Measurements from ENCODE around the gene CHM. TPM values are rescaled to one million over a fixed set of nuclear protein-coding genes. Genes with fewer than 3 reads are reported as not detected.

Gene CHM
- total and polyA plus RNA-seq, 2 of the 8 experiments (the other 6 are each of a cell fraction or from before 2014, with no cell fraction given): 8.6 to 15.5 TPM

DNA sequence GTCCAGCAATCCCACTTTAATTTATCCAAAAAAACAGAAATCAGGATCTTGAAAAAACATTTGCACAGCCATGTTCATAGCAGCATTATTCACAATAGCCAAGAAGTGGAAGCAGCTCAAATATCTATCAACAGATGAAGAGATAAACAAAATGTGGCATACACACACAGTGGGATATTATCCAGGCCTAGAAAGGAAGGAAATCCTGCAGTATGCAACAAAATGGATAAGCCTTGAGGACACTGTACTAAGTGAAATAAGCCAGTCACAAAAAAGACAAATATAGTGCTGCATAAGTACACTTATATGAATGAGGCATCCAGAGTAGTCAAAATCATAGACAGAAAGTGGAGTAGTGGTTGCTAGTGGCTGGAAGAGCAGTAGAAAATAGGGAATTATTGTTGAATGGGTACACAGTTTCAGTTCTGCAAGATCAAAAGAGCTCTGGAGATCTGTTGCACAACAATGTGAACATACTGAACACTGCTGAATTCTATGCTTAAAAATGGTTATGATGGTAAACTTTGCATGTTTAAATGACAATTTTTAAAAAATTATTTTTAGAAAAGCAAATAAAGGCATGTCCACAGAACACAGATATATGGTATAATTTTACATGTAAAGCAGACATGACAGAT, 25.6 kb downstream of the CHM start:
- Histone ChIP-seq H4K8ac (ENCODE audit: extremely low read depth, insufficient read depth, low read length) (no peak overlapping the region), H4K5ac (ENCODE audit: insufficient read length, low read depth, low read length) (no peak overlapping the region), H3K9ac (replicated peaks in 1 of 4; ENCODE audit: extremely low read depth in 1 of 4, low read depth in 3 of 4, low read length in 3 of 4) (no peak overlapping the region), H3K56ac (replicated peaks; ENCODE audit: insufficient read length, low read depth, low read length) (no peak overlapping the region), H2BK15ac (ENCODE audit: low read length) (no peak overlapping the region), H4K20me1 (replicated peaks in 1 of 2; ENCODE audit: control insufficient read depth in 1 of 2, insufficient read depth in 2 of 2, low read length in 2 of 2) (no peaks in the 10 kb centered on the region), H2BK5ac (ENCODE audit: low read depth, low read length) (no peak overlapping the region), H2BK120ac (replicated peaks; ENCODE audit: low read depth, low read length) (no peak overlapping the region), H3K36me3 (ENCODE audit: control insufficient read depth in 2 of 4, insufficient read depth in 4 of 4, low read length in 3 of 4) (no peaks in the 10 kb centered on the region; a peak in 1 of 8 replicates), H4K91ac (replicated peaks; ENCODE audit: insufficient read length, low read length) (no peak overlapping the region), H2BK20ac (ENCODE audit: low read length) (no peak overlapping the region), H3K18ac (ENCODE audit: extremely low read depth, low read length) (no peak overlapping the region), H2BK12ac (ENCODE audit: low read depth, low read length) (no peak overlapping the region), H3K23me2 (ENCODE audit: low read depth, low read length) (no peaks in the 10 kb centered on the region), H3K27ac (ENCODE audit: low read depth, low read length) (no peak overlapping the region), H3K79me2 (ENCODE audit: control insufficient read depth in 1 of 2, insufficient read depth in 2 of 2, low read length in 2 of 2) (no peaks in the 10 kb centered on the region), H3K4me1 (replicated peaks in 1 of 4; ENCODE audit: control insufficient read depth in 3 of 4, insufficient read depth in 4 of 4, low read length in 3 of 4) (no peaks in the 10 kb centered on the region; a peak in 1 of 7 replicates), H3K27me3 (replicated peaks in 1 of 4; ENCODE audit: control insufficient read depth in 3 of 4, extremely low read depth in 1 of 4, insufficient read depth in 3 of 4, low read length in 3 of 4) (no peaks in the 10 kb centered on the region), H3K9me3 (ENCODE audit: insufficient read depth in 2 of 2, low read depth in 1 of 2, low read length in 1 of 2) (no peaks in the 10 kb centered on the region), H3K79me1 (ENCODE audit: low read depth, low read length) (no peaks in the 10 kb centered on the region), H3K14ac (ENCODE audit: insufficient read length) (no peak overlapping the region), H3K23ac (ENCODE audit: insufficient read length) (no peak overlapping the region), H2AK5ac (ENCODE audit: low read depth, low read length) (no peak overlapping the region), H2AFZ (ENCODE audit: low read length) (no peak overlapping the region), H3K4me2 (ENCODE audit: insufficient read depth in 1 of 2, low read depth in 2 of 2, low read length in 2 of 2) (no peak overlapping the region), H3K4ac (replicated peaks; ENCODE audit: insufficient read length, low read depth, low read length) (no peak overlapping the region), H3K4me3 (ENCODE audit: extremely low read depth in 1 of 4, insufficient read depth in 2 of 4, low read depth in 3 of 4, low read length in 4 of 4) (no peak overlapping the region)
- CTCF ChIA-PET (ENCODE audit: partially characterized antibody): no interaction called here
- FAIRE-seq (no peak), DNase-seq (ENCODE audit: low read depth in 1 of 2, low spot score in 2 of 2) (no peak)
- POLR2A ChIA-PET (ENCODE audit: partially characterized antibody): interaction anchor here (1.7 kb wide), 1 partner anchor 18 kb away, joined by 5 read pairs; no protein-coding TSS in a partner anchor
- TF ChIP-seq GABPA (IDR thresholded peaks at IDR 0.05; ENCODE audit: borderline replicate concordance, insufficient read depth, low read length): no peak
- no peak for TF ChIP-seq SIRT6 (IDR thresholded peaks at IDR 0.05; ENCODE audit: low read length)
- TF ChIP-seq TCF12 (IDR thresholded peaks at IDR 0.05; ENCODE audit: low read depth, low read length): no peak
- TF ChIP-seq GTF2F1 (IDR thresholded peaks at IDR 0.05; ENCODE audit: borderline replicate concordance, low read depth, low read length): no peak
- TF ChIP-seq BCL11A (IDR thresholded peaks at IDR 0.05; ENCODE audit: low read depth in 2 of 2, low read length in 2 of 2): no peak
- TF ChIP-seq EP300 (IDR thresholded peaks at IDR 0.05; ENCODE audit: borderline replicate concordance in 1 of 2, low read depth in 2 of 2, low read length in 2 of 2): no peak
- no peak for TF ChIP-seq NANOG (IDR thresholded peaks at IDR 0.05; ENCODE audit: insufficient read depth, low read depth, low read length, poor library complexity, severe bottlenecking)
- TF ChIP-seq, protein P1, sequence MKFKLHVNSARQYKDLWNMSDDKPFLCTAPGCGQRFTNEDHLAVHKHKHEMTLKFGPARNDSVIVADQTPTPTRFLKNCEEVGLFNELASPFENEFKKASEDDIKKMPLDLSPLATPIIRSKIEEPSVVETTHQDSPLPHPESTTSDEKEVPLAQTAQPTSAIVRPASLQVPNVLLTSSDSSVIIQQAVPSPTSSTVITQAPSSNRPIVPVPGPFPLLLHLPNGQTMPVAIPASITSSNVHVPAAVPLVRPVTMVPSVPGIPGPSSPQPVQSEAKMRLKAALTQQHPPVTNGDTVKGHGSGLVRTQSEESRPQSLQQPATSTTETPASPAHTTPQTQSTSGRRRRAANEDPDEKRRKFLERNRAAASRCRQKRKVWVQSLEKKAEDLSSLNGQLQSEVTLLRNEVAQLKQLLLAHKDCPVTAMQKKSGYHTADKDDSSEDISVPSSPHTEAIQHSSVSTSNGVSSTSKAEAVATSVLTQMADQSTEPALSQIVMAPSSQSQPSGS (IDR thresholded peaks at IDR 0.05; ENCODE audit: low read length): no peak
- no peak for TF ChIP-seq JUN (IDR thresholded peaks at IDR 0.05; ENCODE audit: low read depth, low read length)
- no peak for TF ChIP-seq BRCA1 (IDR thresholded peaks at IDR 0.05; ENCODE audit: low read depth, low read length)
- no peak for TF ChIP-seq FOSL1 (IDR thresholded peaks at IDR 0.05; ENCODE audit: insufficient read depth, low read depth, low read length)
- no peak for TF ChIP-seq KDM5A (IDR thresholded peaks at IDR 0.05; ENCODE audit: low read length)
- TF ChIP-seq JUND (IDR thresholded peaks at IDR 0.05; ENCODE audit: low read length): no peak
